MCF 10A (cell line): ENCODE measurements around the gene NAALADL2. TPM values are rescaled to one million over a fixed set of nuclear protein-coding genes. Genes with fewer than 3 reads are reported as not detected.

ENCODE experiments used
- BruUV-seq: library from RNA; stranded (reverse); fragments of 400-500 nt; replicated peaks from 2 replicates; lab custom pipeline; 2021; lab: Mats Ljungman, UMichigan
- CTCF ChIA-PET: fragments of 300-600 bp; sonication (Branson Sonifier 250); formaldehyde crosslinking; extraction: SDS; loops from one replicate; lab custom pipeline; 2021; ENCODE audit warnings: antibody characterized with exemption, inconsistent platforms; lab: Yijun Ruan, JAX
- POLR2A ChIA-PET: fragments of 300-600, 350-650 bp; sonication (Branson Sonifier 250); formaldehyde crosslinking; extraction: SDS; loops from one replicate; lab custom pipeline; 2020; ENCODE audit warnings: antibody characterized with exemption, inconsistent platforms; lab: Yijun Ruan, JAX
- DNase-seq: peaks from one replicate; pipeline ENCODE4 v3.0.0-alpha.2; 2018; ENCODE audit not compliant: unreplicated experiment
- H3K27ac Mint-ChIP-seq: one replicate; pipeline ENCODE4 v1.8.0; 2022; ENCODE audit warnings: mild to moderate bottlenecking, low read depth, mixed read lengths; ENCODE audit not compliant: unreplicated experiment
- H3K27me3 Mint-ChIP-seq: one replicate; pipeline ENCODE4 v1.8.0; 2022; ENCODE audit warnings: mixed read lengths; ENCODE audit not compliant: insufficient read depth, unreplicated experiment
- H3K36me3 Mint-ChIP-seq: one replicate; pipeline ENCODE4 v1.8.0; 2022; ENCODE audit warnings: mild to moderate bottlenecking, moderate library complexity, mixed read lengths; ENCODE audit not compliant: insufficient read depth, unreplicated experiment
- H3K4me1 Mint-ChIP-seq: one replicate; pipeline ENCODE4 v1.8.0; 2022; ENCODE audit warnings: mixed read lengths; ENCODE audit not compliant: insufficient read depth, unreplicated experiment
- H3K4me3 Mint-ChIP-seq: one replicate; pipeline ENCODE4 v1.8.0; 2022; ENCODE audit warnings: mild to moderate bottlenecking, moderate library complexity, mixed read lengths; ENCODE audit not compliant: unreplicated experiment
- H3K9me3 Mint-ChIP-seq: one replicate; pipeline ENCODE4 v1.8.0; 2022; ENCODE audit warnings: mixed read lengths; ENCODE audit not compliant: unreplicated experiment
- intact Hi-C: fragments of 100-400 bp; cut with micrococcal nuclease; formaldehyde crosslinking; loops from 2 replicates; pipeline ENCODE4 v1.14.1; 2022
- total RNA-seq: library from RNA; stranded (reverse); gene quantifications from 2 replicates; pipeline ENCODE4 v1.2.3, GENCODE V29; 2022
- TF ChIP-seq, protein P1 (sequence below): fragments of 200-600 bp; IDR thresholded peaks from one replicate; pipeline ENCODE4 v1.8.0; 2022; ENCODE audit warnings: antibody characterized with exemption, mild to moderate bottlenecking; ENCODE audit not compliant: unreplicated experiment

NAALADL2 gene
- total RNA-seq, 1 experiment from 2014 or later = 4.2 TPM

DNA sequence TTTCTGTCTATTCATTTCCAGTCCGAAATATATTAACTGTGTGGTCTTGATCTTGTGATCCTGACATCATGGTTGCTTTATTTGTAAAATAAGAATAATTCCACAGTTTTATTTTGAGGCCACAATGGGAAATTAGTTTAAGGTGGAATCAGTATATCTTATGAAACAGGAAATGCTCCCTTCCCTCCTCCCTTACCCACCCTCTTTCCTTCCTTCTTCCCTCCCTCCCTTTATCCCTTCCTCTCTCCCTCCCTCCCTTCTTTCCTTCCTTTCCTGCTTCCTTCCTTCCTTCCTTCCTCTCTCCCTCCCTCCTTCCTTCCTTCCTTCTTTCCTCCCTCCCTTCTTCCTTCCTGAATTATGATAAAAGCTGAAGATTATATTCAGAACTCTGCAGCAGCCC lies 452.3 kb downstream of the NAALADL2 start:
- Mint-ChIP-seq H3K27ac (no peak overlapping the region), H3K9me3 (no peaks in the 10 kb centered on the region), H3K4me3 (no peak overlapping the region), H3K36me3 (no peaks in the 10 kb centered on the region), H3K4me1 (no peaks in the 10 kb centered on the region), H3K27me3 (no peaks in the 10 kb centered on the region)
- ChIA-PET CTCF (no interaction called here), POLR2A (interaction anchor here (0.6 kb wide), 1 partner anchor 379 kb away, joined by 3 read pairs; no protein-coding TSS in a partner anchor)
- TF ChIP-seq, protein P1, sequence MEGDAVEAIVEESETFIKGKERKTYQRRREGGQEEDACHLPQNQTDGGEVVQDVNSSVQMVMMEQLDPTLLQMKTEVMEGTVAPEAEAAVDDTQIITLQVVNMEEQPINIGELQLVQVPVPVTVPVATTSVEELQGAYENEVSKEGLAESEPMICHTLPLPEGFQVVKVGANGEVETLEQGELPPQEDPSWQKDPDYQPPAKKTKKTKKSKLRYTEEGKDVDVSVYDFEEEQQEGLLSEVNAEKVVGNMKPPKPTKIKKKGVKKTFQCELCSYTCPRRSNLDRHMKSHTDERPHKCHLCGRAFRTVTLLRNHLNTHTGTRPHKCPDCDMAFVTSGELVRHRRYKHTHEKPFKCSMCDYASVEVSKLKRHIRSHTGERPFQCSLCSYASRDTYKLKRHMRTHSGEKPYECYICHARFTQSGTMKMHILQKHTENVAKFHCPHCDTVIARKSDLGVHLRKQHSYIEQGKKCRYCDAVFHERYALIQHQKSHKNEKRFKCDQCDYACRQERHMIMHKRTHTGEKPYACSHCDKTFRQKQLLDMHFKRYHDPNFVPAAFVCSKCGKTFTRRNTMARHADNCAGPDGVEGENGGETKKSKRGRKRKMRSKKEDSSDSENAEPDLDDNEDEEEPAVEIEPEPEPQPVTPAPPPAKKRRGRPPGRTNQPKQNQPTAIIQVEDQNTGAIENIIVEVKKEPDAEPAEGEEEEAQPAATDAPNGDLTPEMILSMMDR = no peak
- DNase-seq = no peak
- no TSS peak for BruUV-seq
- intact Hi-C loops = no loop called here

DNA sequence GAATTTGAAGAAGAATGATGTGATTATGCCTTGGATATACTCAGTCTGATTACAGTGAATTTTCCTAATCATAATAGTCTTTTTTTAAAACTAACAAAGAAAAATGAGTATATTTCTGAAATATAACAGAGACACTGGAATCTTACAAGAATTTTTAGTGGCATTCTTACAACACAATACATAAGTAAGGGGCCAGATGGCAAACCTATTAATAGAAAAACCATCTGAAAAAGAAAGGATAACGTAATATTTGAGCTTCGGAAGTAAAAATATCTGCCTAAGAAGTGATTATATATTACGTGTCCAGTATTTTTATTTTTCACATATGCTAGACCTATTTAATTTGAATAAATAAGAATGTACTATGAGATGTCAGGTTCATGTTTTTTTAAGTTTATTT lies 452.8 kb downstream of the NAALADL2 start:
- TF ChIP-seq, protein P1 = no peak
- Mint-ChIP-seq H3K4me3 (no peak overlapping the region), H3K27ac (no peak overlapping the region), H3K4me1 (no peaks in the 10 kb centered on the region), H3K9me3 (no peaks in the 10 kb centered on the region), H3K27me3 (no peaks in the 10 kb centered on the region), H3K36me3 (no peaks in the 10 kb centered on the region)
- intact Hi-C loops = no loop called here
- DNase-seq = no peak
- ChIA-PET POLR2A (interaction anchor here (0.6 kb wide), 1 partner anchor 379 kb away, joined by 3 read pairs; no protein-coding TSS in a partner anchor), CTCF (no interaction called here)
- BruUV-seq = no TSS peak

DNA sequence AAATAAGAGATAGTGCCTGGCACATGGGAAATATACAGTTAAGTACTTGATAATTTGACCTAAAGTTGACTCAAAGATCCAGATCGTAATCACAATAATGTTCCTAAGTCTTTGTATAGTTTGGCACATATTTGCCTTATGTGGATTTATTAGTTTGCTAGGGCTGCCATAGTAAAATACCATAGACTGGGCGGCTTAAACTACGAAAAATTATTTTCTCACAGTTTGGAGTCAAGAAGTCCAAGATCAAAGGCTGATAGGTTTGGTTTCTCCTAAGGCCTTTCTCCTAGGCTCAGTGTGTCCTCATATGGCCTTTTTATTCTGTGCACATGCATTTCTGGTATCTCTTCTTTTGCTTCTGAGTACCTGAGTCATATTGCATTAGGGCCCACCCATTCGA lies 453.7 kb downstream of the NAALADL2 start:
- TF ChIP-seq, protein P1 = no peak
- Mint-ChIP-seq H3K27ac (no peak overlapping the region), H3K9me3 (no peaks in the 10 kb centered on the region), H3K4me3 (no peak overlapping the region), H3K27me3 (no peaks in the 10 kb centered on the region), H3K36me3 (no peaks in the 10 kb centered on the region), H3K4me1 (no peaks in the 10 kb centered on the region)
- BruUV-seq = no TSS peak
- ChIA-PET CTCF (interaction anchor here (0.6 kb wide), 1 partner anchor 11 kb away, joined by 3 read pairs; no protein-coding TSS in a partner anchor), POLR2A (no interaction called here)
- intact Hi-C loops = no loop called here
- DNase-seq = no peak

DNA sequence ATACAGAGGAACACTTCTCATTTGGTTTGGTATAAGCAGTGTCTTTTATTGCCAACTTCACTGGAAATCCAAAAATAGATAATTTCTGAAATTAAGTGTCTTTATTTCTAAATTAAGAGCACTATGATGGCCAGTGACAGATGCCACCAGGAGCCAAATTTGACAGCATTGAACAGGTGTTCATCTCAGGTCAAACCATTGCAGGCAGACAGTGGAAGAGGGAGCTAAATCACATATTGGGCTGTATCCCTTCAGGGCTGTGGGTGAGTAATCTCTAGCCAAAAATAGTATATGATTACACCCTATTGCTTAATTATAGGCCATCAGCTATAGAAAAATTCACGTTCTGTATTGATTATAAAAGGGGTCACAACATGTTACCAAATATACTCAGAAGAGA lies 457.7 kb downstream of the NAALADL2 start:
- no peaks in the 10 kb centered on the region for H3K4me1 Mint-ChIP-seq
- TF ChIP-seq, protein P1 = no peak
- CTCF ChIA-PET = interaction anchor here (0.6 kb wide), 1 partner anchor 22 kb away, joined by 3 read pairs; no protein-coding TSS in a partner anchor
- no peaks in the 10 kb centered on the region for H3K36me3 Mint-ChIP-seq
- no TSS peak for BruUV-seq
- H3K9me3 Mint-ChIP-seq = no peaks in the 10 kb centered on the region
- H3K27ac Mint-ChIP-seq = no peak overlapping the region
- intact Hi-C loops = no loop called here
- POLR2A ChIA-PET = no interaction called here
- no peak for DNase-seq
- H3K4me3 Mint-ChIP-seq = no peak overlapping the region
- no peaks in the 10 kb centered on the region for H3K27me3 Mint-ChIP-seq
